Measurements from ENCODE around the gene C4orf51.
"Not testable (repeated sequence)": the region's sequence is repeated elsewhere in the genome, so short reads cannot be mapped to it uniquely, and the experiment has no call there.

The C4orf51 gene

GRCh38 chr4:145679991-145680455 is at the start of gene C4orf51:
C4orf51 (plus strand) TSS chr4:145680146; CDS start chr4:145680204, 58 bp downstream.
- no peak for DNase-seq

- DNase-seq: no peak
Measured at GRCh38 chr4:145635117-145635516, 44.8 kb upstream of the C4orf51 start.

DNA sequence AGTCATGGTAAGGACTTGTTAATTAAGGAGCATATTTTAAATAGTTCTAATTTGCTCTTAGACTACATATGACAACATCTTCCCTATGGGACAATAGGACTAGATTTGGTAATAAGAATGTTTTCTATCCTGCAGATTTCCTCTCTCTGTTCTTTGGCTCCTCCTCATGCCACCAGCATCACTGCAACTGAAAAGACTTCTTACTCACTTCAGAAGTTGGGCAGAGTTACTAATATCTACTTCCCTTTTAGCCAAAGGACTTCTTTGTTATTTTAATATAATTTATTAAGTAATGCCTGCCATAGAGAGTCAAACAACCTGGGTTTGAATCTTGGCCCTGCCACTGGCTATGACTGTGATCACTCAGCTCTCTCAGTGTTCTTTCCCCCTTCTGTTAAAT is 44.3 kb upstream of the C4orf51 start:
- no peak for DNase-seq

DNA sequence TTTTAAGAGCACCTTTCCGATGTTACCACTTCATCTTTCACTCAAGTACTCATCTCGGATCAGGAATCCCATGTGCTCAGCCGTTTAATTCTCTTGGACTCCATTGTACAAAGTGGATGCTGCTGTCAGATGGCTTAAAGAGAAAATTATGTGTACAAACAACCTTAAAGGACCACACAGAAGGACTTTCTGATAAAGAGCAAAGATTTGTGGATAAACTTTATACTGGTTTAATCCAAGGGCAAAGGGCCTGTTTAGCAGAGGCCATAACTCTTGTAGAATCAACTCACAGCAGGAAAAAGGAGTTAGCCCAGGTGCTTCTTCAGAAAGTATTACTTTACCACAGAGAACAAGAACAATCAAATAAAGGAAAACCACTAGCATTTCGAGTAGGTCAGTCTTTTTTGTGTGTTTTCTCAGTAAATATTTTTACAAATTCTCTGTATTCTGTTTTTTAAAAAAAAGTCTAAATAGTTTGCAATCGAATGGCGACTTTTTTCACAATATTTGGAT is 40.7 kb upstream of the C4orf51 start:
- no peak for DNase-seq

DNA sequence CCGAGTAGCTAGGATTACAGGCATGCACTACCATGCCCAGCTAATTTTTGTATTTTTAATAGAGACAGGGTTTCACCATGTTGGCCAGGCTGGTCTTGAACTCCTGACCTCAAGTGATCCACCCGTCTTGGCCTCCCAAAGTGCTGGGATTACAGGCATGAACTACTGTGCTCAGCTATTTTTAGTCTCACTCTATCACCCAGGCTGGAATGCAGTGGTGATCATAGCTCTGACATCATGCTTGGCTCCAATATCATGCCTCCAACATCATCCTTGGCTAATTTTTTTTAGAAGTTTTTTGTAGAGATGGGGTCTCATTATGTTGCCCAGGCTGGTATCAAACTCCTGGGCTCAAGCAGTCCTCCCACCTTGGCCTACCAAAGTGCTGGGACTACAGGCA is 39.7 kb upstream of the C4orf51 start:
- DNase-seq: not testable (repeated sequence)

GRCh38 chr4:145643295-145643694 is 36.7 kb upstream of the C4orf51 start:
- no peak for DNase-seq

GRCh38 chr4:145644699-145645098 is 35.2 kb upstream of the C4orf51 start:
- DNase-seq: no peak

- DNase-seq: no peak
Measured at GRCh38 chr4:145656156-145656555, 23.8 kb upstream of the C4orf51 start.

DNA sequence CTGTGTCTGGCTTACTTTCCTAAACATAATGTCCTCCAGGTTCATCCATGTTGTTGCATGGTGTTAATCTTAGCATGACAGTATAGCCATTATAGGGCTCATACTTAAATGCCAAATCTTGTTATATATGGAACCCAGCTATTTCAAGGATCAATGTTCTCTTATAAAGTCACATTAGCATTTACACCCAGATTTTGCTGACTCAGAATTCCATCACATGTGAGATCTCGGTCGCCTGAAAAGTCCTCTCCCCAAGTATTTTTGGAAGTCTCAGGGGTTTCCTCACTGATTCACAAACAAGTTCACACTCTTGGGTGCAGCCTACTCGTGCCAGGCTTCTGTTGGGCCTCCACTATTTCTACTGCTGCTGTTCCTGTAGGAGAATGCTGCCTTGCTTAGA is 19.9 kb upstream of the C4orf51 start:
- no peak for DNase-seq

GRCh38 chr4:145663194-145663593 is 16.8 kb upstream of the C4orf51 start:
- no peak for DNase-seq

DNA sequence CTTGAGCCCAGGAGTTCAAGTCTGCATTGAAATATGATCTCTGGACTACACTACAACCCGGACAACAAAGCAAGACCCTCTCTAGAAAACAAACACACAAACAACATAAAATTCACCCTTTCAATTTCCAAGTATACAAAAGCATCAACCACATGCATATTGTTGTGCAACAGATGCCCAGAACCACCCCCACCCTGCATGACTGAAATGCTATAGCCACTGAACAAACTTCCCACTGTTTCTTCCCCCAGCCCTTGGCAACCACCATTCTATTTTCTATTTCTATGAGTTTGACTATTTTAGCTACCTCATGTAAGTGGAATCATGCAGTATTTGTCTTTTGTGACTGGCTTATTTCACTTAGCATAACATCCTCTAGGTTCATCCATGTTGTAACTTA is 14.2 kb upstream of the C4orf51 start:
- DNase-seq: no peak

DNA sequence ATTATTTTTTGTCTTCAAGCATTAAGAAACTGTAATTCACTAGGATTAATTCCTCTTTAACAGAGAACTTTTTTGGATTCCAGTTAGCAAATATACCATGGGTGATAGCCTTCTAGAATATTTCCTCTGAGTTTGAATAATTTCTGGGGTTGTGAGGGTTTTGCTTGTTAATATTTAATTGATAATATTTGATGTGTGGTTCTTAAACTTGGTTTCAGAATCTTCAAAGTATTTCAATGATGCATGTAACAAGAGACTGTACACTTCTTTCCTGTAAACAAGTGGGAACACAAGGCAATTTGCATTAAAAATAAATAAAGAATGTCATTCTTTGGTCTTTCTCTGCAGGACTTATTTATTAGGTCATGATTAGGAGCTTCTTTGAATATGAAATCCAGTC is 9.5 kb upstream of the C4orf51 start:
- DNase-seq: no peak

DNA sequence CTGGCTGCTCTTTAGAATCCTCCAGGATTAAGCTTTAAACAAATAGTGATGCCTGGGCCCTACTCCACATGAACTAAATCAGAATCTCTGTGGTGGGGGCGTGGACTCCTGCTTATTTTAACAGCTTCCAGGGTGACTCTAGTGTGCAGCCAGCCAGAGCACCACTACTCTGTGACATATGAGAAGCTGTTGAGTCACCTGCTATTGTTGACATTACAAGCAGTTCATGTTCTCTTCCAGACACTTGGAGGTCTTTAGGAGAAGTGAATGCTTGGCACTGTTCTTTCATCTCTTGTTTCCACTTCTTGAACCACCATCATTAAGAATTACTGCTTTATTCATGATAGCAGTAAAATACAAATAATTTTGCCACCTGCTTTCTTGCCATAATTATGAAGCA is 426 bp upstream of the C4orf51 start:
- DNase-seq: no peak

GRCh38 chr4:145680902-145681301 is 956 bp downstream of the C4orf51 start:
- no peak for DNase-seq

DNA sequence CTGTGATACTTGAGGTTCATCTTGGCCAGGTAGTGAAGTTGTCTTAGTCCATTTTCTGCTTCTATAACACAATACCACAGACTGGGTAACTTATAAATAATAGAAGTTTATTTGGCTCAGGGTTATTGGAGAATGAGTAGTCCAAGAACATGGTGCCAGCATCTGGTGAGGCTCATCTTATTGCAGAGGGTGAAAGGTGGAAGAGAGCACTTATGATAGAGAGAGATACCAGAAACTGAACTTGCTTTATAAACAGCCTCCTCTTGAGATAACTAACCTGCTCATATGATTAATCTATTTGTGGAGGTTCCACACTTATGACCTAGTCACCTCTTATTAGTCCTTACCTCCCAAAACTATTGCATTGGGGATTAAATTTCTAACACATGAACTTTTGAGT is 1.6 kb downstream of the C4orf51 start:
- no peak for DNase-seq

DNA sequence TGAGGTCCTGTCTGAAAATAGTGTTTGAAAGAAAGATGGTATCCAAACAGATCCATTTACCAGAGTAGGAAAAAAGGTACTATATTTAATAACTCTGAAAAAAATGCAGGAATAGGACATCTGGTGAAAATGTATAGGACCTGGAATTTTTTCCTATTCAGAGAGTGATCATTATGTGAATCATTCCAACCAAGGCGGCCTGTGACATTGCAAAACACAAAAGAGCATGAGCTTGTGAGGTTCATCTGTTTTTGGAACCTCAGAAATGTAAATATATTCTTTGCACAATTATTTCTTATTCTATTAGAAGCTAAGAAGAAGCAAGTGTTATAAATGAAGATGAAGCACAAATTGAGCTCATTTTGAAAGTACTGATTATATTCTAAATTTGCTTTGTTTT is 2.0 kb downstream of the C4orf51 start:
- no peak for DNase-seq

DNA sequence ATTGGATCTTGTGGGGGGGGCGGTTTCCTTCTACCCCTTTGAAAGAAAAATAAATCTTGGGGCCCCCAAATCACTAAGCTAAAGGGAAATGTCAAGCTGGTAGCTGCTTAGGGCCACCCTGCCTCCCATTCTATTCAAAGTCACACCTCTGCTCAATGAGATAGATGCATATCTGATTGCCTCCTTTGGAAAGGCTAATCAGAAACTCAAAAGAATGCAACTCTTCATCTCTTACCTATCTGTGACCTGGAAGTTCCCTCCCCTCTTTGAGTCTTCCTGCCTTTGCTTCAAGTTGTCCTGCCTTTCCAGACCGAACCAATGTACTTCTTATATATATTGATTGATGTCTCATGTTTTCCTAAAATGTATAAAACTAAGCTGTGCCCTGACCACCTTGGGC is 7.0 kb downstream of the C4orf51 start:
- DNase-seq: no peak

- no peak for DNase-seq
Measured at GRCh38 chr4:145690610-145691009, 10.7 kb downstream of the C4orf51 start.

- DNase-seq: not testable (repeated sequence)
Measured at GRCh38 chr4:145691416-145691815, 11.5 kb downstream of the C4orf51 start.

DNA sequence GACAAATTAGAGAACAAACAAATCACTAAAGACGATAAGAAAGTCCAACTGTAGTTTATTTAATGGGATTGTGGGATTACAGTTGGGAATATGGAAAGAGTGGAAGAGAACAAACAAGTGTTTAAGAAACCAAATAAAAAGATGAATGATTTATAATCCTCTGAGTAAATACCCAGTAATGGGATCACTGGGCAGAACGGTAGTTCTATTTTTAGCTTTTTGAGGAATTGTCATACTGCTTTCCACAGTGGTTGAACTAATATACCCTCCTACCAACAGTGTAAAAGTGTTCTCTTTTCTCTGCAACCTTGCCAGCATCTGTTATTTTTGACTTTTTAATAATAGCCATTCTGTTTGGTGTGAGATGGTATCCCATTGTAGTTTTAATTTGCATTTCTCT is 15.0 kb downstream of the C4orf51 start:
- DNase-seq: no peak

DNA sequence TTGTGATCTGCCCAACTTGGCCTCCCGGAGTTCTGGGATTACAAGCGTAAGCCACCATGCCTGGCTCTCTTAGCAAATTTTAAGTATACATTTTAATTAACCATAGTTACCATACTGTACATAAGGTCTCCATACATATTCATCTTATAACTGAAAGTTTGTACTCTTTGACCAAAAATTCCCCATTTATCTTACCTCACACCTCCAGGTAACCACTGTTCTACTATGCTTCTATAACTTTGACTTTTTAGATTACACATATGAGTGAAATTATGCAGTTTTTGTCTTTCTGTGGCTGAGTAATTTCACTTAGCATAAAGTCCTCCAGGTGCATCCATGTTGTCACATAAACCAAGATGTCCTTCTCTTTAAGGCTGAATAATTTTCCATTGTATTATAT is 17.4 kb downstream of the C4orf51 start:
- no peak for DNase-seq

DNA sequence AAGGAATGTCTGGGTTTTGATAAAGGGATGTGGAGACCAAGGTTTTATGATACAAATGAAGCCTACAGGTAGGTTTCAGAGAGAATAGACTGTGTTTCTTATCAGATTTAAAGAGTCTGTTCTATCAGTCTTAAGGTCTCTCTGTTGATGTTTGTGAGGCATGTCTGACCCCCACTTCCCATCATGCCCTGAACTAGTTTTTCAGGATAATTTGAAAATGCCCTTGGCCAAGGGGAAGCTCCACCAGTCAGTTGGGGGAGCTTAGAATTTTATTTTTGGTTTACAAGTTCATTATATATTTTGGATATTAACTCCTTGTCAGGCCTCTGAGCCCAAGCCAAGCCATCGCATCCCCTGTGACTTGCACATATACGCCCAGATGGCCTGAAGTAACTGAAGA is 18.6 kb downstream of the C4orf51 start:
- no peak for DNase-seq

DNA sequence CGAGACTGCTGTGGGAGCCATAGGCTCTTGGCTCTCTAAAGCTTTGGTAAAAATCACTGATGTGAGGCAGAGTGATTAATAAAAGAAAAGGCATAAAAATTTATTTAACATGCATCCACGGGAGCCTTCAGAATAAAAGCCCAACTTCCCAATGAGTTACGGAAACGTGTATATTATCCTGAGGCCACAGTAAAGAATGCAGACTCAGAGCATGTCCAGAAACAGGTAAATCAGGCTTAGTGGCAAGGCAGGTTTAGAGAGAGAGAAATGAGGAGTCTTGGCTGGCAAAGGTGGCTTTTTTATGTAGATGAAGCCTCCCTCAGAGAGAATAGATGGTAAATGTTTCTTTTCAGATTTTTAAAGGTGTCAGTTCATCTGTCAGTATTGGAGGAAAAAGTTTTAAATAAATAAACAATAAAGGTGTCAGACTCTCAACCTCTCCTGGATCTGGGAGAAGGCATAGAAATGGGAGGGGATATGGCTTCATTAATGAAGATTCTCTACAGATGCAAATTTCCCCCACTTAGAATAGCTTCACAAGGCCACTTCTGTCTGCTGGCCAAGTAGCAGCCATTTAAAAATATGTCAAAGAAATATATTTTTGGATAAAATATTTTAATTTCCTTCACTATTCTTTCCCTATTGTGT is 24.0 kb downstream of the C4orf51 start:
- DNase-seq: no peak

DNA sequence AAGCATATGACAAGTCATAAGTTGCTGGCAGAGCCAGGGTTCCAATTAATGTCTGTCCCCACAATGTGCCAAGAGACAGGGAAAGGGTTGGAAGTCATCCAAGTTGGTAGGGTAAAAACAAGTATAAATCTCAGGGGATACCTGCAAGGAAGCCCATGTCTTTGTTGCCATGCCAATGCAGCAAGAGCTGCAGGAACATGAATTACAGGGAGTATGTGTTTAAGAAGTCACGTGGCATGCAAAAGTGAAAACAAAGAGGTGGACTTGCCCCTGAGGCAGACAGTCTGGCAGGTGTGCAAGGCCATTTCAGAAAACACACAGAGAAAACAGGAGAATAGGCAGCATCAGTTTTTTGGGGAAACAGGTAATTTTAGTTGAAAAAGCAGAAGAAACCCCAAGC is 29.4 kb downstream of the C4orf51 start:
- no peak for DNase-seq

DNA sequence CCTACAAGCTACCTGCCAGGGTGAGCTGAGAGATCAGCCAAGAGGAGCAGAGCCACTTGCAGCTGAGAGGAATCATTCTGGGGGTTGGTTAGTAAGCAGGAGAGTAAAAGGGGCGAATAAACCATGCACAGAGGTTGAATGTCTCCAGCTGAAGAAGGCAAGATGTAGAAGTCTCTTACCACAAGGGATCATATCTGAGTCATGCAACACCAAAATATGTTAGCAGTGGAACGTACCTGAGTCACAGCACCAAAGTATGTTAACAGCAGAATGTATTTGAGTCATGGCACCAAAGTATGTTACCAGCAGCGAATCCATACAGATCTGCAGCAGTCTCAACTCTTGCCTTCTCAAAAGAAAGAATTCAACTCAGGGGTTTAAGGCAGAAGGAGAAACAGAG is 29.9 kb downstream of the C4orf51 start:
- no peak for DNase-seq
